Kasumi-1 (cell line): ENCODE measurements around the gene THAP6.
A peak's percentile ranks its signal among the peaks of the same experiment; 100 is the strongest.
"Not testable (repeated sequence)": the region's sequence is repeated elsewhere in the genome, so short reads cannot be mapped to it uniquely, and the experiment has no call there.

Experiments
- DNase-seq, 2 experiments: peaks; one replicate each; lab custom pipeline; 2025; lab: John Stamatoyannopoulos, UW

THAP6 gene

DNA sequence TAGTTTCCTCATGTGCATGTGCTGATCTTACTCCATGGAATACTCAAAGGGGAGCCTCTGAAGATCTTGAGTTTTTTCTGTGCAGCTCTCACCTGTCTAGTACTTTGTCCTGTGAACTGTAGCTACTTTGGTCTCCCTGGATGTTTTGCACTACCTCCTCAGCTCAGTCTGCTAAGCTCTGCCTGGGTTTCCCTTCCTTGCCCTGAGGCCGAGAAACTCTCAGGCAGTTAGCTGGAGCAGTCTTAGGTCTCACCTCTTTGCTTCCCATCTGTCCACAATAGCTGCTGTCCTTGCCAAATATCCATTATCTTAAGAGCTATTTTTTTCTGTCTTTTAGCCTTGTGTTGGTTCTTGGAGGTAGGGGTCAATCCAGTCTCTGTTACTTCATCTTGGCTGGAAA, 11.6 kb downstream of the THAP6 start:
- no peak for DNase-seq

DNA sequence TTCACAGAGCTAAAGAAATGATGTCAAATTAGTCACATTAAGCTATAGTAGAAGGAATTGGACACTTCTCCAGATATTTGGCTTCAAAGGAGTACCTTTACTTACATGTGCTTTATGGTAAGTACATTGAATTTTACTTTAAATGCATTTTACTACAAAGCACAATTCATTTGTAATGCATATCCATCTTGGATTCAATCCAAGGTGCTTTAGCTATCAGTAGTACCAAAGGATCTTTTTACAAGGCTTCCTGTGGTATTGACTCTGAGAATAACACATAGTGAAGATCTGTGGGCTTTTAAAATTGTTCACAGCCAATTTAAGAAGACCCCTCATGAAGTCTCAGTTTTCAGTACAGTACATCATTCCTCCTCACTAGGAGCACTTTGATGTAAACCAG, 13.2 kb downstream of the THAP6 start:
- DNase-seq: no peak

DNA sequence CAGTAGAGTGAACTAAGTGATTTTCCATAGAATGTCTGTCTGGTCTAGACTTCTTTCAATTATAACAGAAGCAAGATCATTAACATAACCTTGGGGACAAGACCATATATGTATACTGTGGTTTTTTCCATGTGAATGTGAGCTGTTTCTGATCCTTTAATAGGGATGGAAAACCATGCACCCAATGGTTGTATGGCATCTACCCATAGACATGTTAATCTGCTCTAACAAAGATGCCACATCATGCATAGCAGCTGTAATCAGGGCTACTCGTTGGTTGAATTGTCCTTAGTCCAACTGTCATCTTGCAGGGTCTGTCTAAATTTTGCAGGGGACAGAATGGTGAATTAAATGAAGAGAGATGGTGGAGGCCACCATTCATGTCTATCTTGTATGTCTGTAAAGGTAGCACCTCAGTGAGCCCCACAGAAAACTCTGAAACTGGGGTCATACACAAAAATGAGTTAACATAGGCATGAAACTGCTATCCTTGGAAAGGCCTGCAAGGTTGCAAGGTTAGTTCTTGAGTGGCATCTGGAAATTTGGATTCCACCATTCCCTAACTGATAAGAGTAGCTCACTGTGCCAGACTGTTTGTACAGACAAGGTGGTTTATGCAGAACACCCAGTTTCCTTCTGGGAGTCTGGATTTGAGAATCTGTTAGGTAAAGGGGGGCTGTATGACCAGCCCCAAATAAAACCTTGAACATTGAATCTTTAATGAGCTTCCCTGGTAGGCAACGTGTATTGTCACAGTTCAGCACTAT, 16.5 kb downstream of the THAP6 start:
- no peak for DNase-seq

DNA sequence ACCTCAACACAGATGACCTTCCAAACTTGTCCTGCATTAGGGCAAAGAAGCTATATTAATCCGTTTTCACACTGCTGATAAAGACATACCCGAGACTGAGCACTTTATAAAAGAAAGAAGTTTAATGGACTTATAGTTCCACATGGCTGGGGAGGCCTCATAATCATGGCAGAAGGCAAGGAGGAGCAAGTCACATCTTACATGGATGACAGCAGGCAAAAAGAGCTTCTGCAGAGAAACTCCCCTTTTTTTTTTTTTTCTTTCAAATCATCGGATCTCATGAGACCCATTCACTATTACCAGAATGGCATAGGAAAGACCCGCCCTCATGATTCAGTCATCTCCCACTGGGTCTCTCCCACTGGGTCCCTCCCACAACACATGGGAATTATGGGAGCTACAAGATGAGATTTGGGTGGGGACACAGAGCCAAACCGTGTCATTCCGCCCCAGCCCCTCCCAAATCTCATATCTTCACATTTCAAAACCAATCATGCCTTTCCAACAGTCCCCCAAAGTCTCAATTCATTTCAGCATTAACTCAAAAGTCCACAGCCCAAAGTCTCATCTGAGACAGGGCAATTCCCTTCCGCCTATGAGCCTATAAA, 17.4 kb downstream of the THAP6 start:
- DNase-seq: not testable (repeated sequence)

DNA sequence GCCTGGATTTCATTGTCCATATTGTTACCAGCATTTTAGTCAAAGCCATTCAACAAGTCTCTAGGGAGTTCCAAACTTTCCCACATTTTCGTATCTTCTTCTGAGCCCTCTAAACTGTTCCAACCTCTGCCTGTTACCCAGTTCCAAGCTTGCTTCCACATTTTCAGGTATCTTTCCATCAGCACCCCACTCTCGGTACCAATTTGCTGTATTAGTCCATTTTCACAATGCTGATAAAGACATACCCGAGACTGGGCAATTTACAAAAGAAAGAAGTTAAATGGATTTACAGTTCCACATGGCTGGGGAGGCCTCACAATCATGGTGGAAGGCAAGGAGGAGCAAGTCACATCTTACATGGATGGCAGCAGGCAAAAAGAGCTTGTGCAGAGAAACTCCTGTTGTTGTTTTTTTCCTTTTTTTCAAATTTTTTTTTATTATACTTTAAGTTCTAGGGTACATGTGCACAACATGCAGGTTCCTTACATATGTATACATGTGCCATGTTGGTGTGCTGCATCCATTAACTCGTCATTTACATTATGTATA, 19.1 kb downstream of the THAP6 start:
- DNase-seq: not testable (repeated sequence)

DNA sequence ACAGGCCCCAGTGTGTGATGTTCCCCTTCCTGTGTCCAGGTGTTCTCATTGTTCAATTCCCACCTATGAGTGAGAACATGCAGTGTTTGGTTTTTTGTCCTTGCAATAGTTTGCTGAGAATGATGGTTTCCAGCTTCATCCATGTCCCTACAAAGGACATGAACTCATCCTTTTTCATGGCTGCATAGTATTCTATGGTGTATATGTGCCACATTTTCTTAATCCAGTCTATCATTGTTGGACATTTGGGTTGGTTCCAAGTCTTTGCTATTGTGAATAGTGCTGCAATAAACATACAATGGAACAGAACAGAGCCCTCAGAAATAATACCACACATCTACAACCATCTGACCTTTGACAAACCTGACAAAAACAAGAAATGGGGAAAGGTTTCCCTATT, 19.7 kb downstream of the THAP6 start:
- not testable (repeated sequence) for DNase-seq

DNA sequence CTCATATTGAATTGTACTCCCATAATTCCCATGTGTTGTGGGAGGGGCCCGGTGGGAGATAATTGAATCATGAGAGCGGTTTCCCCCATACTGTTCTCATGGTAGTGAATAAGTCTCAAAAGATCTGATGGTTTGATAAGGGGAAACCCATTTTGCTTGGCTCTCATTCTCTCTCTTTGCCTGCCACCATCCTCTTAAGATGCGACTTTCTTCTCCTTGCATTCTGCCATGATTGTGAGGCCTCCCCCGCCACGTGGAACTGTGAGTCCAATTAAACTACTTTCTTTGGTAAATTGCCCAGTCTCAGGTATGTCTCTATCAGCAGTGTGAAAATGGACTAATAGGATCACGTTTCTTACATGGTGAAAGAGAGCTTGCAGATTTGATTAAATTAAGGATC, 23.0 kb downstream of the THAP6 start:
- not testable (repeated sequence) for DNase-seq

DNA sequence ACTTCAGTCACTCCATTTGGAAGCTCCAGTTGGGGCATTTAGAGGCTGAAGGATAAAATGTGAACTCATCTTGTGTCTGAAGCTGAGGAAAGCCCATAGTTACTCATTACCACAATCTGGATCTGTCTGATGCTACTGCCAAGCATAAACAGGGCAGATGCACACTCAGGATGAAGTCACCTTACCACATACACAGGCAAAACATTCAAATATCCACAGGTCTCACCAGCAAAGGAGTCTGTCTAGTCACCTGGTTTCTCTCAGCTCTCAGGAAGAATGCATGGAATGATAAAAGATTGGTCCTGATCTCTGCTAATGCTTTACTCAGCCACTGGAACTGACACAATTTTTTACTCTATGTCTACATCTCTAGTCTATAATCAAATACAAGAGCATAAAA, 28.6 kb downstream of the THAP6 start:
- DNase-seq: no peak

DNA sequence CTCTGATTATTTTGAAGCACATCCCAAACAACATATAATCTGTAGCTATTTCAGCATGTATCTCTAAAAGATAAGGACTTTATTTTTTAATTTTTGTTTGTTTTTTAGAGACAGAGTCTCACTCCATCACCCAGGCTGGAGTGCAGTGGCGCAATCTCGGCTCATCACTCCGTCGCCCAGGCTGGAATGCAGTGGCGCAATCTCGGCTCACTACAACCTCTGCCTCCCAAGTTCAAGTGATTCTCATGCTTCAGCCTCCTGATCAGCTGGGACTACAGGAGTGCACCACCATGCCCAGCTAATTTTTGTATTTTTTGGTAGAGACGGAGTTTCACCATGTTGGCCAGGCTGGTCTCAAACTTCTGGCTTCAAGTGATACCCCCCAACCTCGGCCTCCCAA, 29.9 kb downstream of the THAP6 start:
- DNase-seq: not testable (repeated sequence)

DNA sequence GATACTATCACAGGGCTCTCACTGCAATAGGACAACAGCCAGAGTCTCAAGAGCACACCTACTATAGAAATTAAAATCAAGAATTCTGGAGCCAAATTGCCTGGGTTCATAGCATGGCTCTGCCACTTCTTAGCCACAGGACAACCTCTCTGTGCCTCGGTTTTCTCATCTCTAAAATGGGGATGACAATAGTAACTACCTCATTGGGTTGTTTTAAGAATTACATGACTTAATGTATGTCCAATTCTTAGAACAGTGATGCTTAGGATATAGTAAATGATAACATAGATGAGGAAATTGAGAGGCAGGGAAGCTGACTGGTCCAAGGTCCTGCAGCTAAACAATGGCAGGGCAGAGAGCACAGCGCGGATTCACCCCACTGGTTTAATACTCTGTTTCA, 30.6 kb downstream of the THAP6 start:
- DNase-seq: no peak

DNA sequence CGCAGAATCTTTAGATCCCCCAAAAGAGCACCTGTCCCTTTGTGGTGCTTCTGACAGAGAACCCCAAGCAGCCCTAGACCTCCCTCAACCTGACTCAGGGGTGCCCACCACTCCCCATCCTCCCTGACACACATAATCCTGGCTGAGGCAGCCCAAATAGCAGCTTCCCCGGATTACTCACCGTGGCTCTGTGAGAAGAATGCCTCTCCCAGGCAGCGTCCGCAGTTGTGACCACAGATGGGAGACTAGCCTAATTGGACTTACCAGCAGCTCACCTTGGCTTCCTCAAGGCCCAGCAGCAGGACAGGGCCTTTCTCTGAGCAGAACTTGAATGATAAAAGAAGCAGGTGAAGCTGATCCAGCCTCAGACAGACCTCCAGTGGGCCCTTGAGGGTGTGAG, 31.3 kb downstream of the THAP6 start:
- no peak for DNase-seq

DNA sequence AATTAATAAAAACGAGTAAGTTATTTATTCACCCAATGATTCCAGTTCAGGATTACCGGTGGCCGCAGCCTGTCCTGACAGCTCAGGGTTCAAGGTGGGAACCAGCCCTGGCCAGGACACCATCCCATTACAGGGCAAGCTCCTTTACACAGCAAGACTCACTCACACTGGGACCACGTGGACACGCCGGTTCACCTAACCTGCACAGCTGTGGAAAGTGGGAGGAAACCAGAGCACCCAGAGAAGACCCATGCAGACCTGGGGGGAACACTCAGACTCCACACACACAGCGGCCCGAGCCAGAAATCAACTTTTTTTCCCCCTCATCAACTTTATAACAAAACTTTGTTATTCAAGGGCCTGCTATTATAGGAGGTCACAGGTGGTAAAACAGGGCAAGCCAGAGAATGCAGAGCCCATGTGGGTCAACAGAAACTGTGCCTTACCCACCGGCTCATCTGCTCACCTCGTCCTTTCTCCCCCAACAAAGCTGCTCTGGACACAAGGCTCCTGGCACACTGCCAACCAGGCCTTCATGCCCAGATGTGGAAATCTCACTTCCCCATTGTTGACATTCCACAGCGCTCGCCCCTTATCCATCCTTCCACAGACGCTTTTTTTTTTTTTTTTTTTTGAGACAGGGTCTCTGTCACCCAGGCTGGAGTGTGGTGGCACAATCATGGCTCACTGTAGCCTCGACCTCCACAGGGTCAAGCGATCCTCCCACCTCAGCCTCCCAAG, 33.5 kb downstream of the THAP6 start:
- DNase-seq: no peak

DNA sequence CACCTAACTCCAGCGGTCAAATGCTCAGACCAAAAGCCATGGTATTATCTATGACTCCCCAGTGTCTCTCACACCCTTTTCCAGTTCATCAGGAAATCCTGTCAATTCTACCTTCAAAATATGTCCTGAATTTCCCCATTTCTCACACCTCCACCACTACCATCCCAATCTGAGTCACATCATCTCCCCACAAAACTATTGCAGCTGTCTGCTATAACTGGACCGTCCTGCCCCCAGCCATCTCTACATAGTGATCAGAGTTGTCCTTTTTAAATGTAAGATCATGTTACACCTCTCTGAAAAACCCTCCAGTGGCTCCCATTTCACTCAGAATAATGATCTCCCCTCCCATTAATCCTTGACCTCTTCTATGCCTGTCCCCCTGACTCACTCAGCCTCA, 34.7 kb downstream of the THAP6 start:
- no peak for DNase-seq

DNA sequence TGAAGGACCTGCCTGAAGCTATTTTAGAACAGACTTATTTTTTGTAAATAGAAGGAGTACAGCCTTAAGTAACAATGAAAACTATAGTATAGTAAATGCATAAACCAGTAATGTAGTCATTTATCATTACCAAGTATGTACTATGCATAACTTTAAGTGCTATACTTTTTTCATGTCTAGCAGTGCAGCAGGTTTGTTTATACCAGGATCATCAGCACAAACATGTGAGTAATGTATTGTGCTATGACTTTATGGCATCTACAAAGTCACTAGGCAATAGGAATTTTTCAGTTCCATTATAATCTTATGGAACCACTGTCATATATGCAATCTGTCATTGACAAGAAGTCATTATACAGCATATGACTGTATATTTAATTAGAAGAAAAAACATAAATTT, 38.2 kb downstream of the THAP6 start:
- DNase-seq: no peak

DNA sequence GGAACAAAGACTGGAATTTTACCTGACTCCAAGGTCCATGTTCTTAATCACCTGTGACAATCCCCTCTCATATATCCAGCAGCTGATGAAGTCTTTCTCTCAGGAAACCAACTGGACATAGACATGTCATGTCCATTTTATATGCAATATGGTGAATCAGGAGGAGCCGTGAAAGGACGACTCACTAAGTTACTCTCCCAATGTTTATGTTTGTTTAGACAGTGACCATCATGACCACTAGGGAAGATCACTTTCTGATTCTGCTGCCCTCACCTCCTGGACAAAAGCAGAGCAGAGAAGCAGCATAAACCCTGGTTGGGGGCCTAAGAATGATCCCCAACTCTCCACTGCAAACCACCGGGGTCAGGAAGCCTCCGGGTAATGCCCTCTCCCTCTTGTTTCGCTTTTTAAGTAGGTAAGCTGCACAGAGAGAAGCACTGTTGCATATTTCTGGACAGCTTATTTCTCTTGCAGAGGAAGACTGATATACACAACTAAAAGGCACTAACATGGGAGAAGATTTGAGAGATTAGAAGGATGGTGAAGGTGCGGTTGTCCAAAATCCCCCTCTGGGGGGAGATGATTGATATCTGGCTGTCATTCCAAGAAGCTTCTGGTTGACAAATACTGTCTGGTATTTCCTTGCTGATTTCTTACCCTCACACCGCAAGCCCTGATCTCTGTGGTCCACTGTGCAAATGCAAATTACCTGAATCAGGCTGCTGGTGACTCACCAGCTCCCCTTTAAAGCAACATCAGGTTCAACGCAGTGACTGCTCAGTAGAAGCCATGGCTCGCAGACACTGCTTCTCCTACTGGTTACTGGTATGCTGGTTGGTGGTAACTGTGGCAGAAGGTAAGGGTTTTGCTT, 41.3 kb downstream of the THAP6 start, which contains the start of gene ODAPH:
TSS of gene ODAPH (plus strand) at position 773 of the 871 bp plus-strand sequence. CDS start at position 790, 17 bp downstream.
- no peak for DNase-seq

DNA sequence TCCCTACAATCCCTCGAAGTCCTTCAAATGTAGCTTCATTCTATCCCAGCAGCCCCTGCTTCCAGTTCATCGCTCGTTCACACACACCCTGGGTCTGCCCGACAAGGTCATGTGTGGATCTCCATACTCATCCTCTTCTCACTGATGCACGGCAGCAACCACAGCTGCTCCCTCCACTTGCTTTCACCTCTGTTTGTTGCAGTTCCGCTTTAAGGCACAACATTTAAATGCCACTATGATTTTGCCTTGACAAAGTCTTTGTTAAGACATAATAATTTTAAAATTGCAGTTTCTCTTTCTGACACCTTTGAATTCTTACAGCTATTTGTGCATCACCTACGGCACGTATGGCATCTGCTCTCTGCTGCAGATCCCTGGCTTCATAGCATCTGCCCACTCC, 43.4 kb downstream of the THAP6 start:
- no peak for DNase-seq

DNA sequence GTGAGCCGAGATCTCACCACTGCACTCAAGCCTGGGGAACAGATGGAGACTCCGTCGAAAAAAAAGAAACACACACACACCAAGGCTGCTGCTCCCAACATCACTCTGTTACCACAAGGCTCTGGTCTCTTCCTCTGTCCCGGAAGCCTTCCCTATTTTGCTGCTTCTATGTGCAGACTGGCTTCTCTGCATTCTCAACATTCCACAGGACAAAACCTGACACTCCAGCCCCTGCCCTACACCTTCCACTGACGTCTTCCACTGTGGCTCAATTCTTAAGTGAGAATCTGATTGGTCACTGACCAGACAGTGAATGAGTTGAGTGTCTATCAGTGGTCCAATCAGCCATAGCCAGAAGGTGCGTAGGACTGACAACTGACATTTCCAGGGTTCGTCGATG, 47.5 kb downstream of the THAP6 start:
- DNase-seq: no peak

DNA sequence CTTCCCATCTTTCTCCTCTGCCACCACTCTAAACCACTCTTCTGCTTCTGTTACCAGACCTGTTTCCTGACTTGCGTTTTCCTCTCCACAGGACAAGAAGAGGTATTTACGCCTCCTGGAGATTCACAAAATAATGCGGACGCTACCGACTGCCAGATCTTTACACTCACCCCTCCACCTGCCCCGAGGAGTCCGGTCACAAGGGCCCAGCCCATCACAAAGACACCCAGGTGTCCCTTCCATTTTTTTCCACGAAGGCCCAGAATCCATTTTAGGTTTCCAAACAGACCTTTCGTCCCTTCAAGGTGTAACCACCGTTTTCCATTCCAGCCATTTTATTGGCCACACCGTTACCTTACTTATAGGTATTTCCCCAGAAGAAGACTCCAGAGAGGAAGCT, 49.8 kb downstream of the THAP6 start:
- DNase-seq: no peak

DNA sequence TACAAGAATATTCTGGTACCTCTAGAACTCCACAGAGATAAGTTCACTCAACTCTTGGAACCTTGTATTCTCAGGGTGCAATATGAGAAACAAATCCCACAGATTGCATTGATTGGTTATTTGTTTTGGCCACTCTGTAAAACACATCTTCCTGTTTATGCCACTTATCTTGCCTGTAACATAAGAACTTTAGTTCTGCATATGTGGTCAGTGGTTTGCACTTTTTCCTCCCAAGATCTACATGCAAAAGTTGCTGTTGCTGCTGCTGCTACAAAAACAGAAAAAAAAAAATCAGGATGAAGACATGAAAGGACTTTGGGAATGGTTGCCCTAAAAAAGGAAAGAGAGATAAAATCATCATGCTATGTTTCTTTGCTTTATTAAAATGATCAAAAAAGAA, 51.2 kb downstream of the THAP6 start:
- peak; percentile 14 to 50 for DNase-seq

DNA sequence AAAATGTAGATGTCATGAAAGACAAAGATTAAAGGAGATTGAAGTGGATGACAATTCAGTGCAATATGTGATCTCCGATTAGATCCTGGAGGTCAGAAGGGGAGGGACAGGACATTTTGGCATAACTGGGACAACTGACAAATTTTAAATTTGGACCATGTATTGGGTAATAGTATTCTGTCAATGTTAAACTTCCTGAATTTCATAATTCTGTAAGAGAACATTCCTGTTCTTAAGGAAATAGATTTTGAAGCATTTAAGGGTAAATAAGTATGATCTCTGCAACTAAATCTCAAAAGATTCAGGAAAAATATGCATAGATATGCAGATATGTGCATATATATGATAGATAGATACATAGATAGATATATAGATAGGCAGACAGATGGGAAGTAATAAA, 52.6 kb downstream of the THAP6 start:
- no peak for DNase-seq

DNA sequence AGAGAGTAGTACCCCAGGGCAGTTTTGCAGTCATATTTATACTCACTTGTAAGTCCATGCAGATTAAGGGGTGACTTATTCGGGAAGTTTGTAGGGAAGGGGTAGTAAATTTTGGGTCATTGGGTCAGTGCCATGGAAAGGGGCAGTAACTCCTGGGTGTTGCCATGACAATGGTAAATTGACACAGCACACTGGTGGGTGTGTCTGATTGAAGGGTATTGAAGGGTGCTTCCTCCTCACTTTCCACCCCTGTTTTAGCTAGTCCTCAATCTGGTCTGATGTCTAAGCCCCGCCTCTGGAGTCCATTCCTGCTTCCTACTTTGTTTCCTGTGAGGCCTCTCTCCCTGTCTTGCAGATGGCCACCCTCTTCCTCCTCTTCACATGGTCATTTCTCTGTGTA, 53.5 kb downstream of the THAP6 start:
- no peak for DNase-seq
